ENCODE results near the gene NRBF2. TPM values are rescaled to one million over a fixed set of nuclear protein-coding genes. Genes with fewer than 3 reads are reported as not detected.
A peak's percentile ranks its signal among the peaks of the same experiment; 100 is the strongest.
"Not testable (repeated sequence)": the region's sequence is repeated elsewhere in the genome, so short reads cannot be mapped to it uniquely, and the experiment has no call there.

The NRBF2 gene
- total RNA-seq, 3 donors from 2014 or later: 19.9 to 25.4 (median 24.6) TPM

DNA sequence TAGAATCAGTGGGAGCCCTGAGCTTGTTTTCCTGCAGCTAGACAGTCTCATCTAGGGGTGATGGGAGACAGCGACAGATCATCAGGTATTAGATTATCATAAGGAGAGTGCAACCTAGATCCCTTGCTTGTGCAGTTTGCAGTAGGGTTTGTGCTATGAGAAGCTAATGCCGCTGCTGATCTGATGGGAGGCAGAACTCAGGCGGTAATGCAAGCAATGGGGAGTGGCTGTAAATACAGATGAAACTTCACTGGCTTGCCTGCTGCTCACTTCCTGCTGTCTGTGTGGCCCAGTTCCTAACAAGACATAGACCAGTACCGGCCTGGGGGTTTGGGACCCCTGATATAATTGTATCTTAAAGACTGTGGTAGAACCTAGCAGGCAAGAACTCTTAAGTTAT lies 17.6 kb downstream of the NRBF2 start:
- Histone ChIP-seq H3K9me3 (no peaks in the 10 kb centered on the region), H3K4me1 (ENCODE audit: low read depth) (peaks cover 9% of the 10 kb centered on the region), H3K4me3 (no peak overlapping the region), H3K36me3 (ENCODE audit: low read depth) (no peaks in the 10 kb centered on the region)
- ATAC-seq (no peak), DNase-seq (no peak)
- intact Hi-C loops (cut with DNase I, micrococcal nuclease): loop anchor here in 1 of 2 donors (10.0 kb wide), 1 partner anchor 556 kb away; no protein-coding TSS in a partner anchor
- TF ChIP-seq, protein P1, sequence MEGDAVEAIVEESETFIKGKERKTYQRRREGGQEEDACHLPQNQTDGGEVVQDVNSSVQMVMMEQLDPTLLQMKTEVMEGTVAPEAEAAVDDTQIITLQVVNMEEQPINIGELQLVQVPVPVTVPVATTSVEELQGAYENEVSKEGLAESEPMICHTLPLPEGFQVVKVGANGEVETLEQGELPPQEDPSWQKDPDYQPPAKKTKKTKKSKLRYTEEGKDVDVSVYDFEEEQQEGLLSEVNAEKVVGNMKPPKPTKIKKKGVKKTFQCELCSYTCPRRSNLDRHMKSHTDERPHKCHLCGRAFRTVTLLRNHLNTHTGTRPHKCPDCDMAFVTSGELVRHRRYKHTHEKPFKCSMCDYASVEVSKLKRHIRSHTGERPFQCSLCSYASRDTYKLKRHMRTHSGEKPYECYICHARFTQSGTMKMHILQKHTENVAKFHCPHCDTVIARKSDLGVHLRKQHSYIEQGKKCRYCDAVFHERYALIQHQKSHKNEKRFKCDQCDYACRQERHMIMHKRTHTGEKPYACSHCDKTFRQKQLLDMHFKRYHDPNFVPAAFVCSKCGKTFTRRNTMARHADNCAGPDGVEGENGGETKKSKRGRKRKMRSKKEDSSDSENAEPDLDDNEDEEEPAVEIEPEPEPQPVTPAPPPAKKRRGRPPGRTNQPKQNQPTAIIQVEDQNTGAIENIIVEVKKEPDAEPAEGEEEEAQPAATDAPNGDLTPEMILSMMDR (IDR thresholded peaks at IDR 0.05): no peak

GRCh38 chr10:63153868-63154545 lies 20.9 kb downstream of the NRBF2 start:
- H3K36me3 ChIP-seq (ENCODE audit: low read depth); H3K4me3 ChIP-seq; ATAC-seq; DNase-seq; H3K9me3 ChIP-seq: not testable (repeated sequence)
- peaks cover 20% of the 10 kb centered on the region for H3K4me1 ChIP-seq (ENCODE audit: low read depth)
- intact Hi-C loops (cut with DNase I, micrococcal nuclease): loop anchor here in 1 of 2 donors (10.0 kb wide), 1 partner anchor 559 kb away; no protein-coding TSS in a partner anchor

DNA sequence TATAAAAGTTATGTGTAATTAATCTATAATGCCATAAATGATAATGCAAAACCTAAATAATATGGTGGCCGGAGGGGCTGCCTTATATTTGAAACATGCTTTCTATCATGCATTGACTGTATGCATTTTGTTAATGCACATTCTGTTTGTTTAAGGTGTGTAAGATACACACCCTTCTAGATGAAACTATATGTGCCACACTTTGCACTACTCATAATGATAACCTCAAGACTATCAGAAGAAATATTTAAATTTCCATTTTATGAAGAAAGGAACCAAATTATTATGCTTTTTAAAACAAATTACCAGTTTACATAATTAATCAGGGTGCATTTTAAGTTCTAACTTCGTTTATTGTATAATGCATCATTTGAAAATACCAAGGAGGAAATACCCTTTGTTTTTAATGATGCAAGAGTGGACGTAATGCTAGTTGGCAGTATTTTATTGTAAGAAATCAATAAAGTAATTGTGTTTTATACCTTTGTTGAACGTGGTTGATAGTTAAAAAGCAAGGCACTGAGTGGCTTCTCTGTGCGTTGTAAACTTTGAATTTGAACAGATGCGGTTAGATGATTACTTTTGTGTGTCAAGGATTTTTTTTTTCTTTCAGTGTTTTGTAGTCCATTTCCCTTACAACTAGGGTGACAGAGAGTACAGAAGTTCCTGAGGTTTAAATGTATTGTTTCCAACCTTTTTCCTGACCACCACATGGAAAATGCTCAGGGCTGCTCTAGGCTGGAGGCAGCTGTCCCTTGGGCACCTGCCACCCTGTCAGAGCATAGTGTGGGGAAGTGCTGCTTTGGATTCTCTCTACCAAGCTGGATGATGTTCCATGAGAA lies 21.6 kb downstream of the NRBF2 start:
- DNase-seq: no peak
- ATAC-seq: peak; percentile 78
- H3K9me3 ChIP-seq: no peaks in the 10 kb centered on the region
- TF ChIP-seq, protein P1 (IDR thresholded peaks at IDR 0.05): no peak
- H3K36me3 ChIP-seq (ENCODE audit: low read depth): no peaks in the 10 kb centered on the region
- H3K4me3 ChIP-seq: no peak overlapping the region
- H3K4me1 ChIP-seq (ENCODE audit: low read depth): peaks cover 20% of the 10 kb centered on the region
- intact Hi-C loops (cut with DNase I, micrococcal nuclease): loop anchor here in 1 of 2 donors (10.0 kb wide), 1 partner anchor 560 kb away; no protein-coding TSS in a partner anchor

- intact Hi-C loops (cut with DNase I, micrococcal nuclease): loop anchor here in 1 of 2 donors (10.0 kb wide), 1 partner anchor 561 kb away; no protein-coding TSS in a partner anchor
- ATAC-seq: peak; percentile 15
- Histone ChIP-seq H3K36me3 (ENCODE audit: low read depth) (no peaks in the 10 kb centered on the region), H3K9me3 (no peaks in the 10 kb centered on the region), H3K4me3 (no peak overlapping the region), H3K4me1 (ENCODE audit: low read depth) (peaks cover 20% of the 10 kb centered on the region)
- DNase-seq: no peak
- TF ChIP-seq, protein P1 (IDR thresholded peaks at IDR 0.05): no peak
Measured at GRCh38 chr10:63155388-63156020, 22.4 kb downstream of the NRBF2 start.

GRCh38 chr10:63156236-63156635 lies 23.1 kb downstream of the NRBF2 start:
- TF ChIP-seq, protein P1 (IDR thresholded peaks at IDR 0.05): no peak
- Histone ChIP-seq H3K4me3 (no peak overlapping the region), H3K36me3 (ENCODE audit: low read depth) (no peaks in the 10 kb centered on the region), H3K9me3 (no peaks in the 10 kb centered on the region), H3K4me1 (ENCODE audit: low read depth) (peaks cover 20% of the 10 kb centered on the region)
- no peak for ATAC-seq
- DNase-seq: no peak
- intact Hi-C loops (cut with DNase I, micrococcal nuclease): loop anchor here in 1 of 2 donors (10.0 kb wide), 1 partner anchor 561 kb away; no protein-coding TSS in a partner anchor

All from mucosa of descending colon (tissue), 3 donors.